Measurements from ENCODE around the gene PHLDA1.
"Not testable (repeated sequence)": the region's sequence is repeated elsewhere in the genome, so short reads cannot be mapped to it uniquely, and the experiment has no call there.

PHLDA1 gene

DNA sequence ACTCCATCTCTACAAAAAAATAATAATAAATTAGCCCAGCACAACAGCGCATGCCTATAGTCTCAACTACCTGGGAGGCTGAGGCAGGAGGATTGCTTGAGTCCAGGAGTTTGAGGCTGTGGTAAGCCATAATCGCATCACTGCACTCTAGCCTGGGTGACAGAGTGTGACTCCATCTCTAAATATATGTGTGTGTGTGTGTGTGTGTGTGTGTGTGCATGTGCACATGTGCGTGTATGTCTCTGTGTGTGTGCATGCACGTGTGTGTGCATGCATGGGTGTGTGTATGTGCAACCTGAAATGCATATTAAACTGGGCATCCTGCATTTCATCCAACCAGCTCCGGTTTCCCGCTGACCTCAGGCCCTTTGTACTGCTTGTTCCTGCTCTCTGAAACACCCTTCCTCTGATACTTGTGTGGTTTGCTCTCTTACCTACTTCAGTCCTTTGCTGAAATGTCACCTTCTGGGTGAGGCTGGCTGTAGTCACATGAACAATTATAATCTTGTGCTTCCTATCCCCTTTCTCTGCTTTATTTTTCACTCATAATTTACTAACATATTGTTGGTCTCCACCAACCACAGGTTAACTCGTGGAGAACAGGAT is 46.9 kb downstream of the PHLDA1 start:
- DNase-seq (ENCODE audit: low spot score) = no peak

- DNase-seq (ENCODE audit: low spot score) = not testable (repeated sequence)
Measured at GRCh38 chr12:75983851-75984250, 47.7 kb downstream of the PHLDA1 start.

DNA sequence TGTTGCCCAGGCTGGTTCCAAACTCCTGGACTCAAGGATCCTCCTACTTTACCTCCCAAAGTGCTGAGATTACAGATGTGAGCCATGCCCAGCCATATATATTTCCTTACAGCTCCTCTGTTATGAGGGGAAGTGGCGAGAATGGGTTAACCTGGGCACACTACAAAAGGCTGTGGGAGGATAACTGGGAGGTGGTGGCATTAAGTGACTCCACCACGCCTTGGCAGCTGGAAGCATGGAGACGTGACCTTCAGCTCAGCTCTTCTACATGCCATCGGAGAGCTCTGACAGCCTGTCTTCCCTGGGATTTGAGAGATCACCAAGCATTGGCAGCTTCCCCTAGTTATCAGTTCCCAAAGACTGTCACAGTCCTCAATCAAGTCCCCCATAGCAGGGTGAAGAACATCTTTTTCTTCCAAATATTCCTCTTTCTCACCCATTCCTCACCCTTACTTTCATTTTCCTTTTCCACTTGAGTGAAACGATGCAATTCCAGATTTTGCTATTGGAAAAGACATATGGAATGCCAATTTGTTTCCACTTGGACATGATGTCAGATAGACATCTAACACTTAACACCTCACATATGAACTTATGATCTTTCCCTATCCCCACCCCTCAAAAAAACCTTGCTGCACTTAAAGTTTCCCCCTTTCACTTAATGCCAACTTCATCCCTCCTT is 48.5 kb downstream of the PHLDA1 start:
- DNase-seq (ENCODE audit: low spot score) = no peak

GRCh38 chr12:75982169-75982564 is 49.4 kb downstream of the PHLDA1 start:
- no peak for DNase-seq (ENCODE audit: low spot score)

DNA sequence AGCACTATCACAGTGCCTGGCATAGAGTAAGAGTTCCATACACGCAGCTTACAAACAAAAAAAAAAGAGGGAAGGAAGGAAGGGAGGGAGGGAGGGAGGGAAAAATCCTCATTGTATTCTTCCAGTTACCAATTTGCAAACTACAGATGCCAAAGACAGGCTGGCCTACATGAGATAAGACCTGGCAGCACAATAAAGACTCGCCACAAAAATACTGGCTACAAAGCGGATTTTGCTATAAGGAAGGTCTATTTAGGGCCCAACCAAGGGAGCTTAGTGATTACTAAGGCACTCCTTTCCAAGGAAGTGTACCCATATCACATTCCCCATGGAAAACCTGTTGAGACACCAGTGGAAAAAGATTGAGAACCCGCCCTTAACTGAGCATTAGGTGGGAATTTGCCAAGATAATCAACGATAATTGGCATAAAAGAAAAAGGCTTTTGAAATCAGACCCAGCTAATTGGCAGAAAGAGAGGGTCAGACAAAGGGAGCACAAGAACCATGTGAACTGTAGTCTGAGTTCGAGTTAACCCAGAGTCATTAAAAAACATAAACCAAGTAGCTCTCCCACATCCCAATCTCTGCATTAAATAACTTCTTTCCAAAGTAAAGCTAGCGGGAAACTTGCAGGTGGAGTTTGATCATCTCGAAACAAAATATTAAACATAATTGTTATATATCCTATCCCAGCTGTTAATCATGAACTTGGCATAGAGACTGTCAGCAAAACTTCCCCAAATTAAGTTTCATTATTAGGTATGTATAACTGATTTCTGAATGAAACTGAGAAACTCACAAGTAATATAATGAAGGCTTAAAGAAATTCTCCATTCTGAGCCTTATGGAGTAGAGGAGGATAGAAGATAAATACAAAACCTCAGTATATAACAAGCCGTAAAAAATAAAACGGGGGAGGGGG is 50.1 kb downstream of the PHLDA1 start:
- DNase-seq (ENCODE audit: low spot score) = no peak

DNA sequence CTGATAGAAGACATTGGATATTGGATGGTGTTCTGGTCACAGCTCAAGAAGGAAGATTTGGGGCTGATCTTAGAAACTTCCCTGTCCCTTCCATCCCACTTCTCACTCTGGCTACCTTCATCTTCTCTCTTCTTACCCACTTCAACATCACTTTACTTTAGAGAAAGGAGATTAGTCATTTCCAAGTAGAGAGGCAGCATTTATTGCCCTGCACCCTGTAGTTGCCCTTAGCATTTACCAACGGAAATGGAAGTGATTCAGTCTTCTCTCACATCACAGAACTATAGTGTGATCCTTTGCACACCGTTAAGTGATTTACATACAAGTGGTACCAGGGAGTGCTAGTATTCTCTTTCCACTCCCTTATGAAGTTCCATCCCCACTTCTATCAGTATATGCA is 52.4 kb downstream of the PHLDA1 start:
- no peak for DNase-seq (ENCODE audit: low spot score)

DNA sequence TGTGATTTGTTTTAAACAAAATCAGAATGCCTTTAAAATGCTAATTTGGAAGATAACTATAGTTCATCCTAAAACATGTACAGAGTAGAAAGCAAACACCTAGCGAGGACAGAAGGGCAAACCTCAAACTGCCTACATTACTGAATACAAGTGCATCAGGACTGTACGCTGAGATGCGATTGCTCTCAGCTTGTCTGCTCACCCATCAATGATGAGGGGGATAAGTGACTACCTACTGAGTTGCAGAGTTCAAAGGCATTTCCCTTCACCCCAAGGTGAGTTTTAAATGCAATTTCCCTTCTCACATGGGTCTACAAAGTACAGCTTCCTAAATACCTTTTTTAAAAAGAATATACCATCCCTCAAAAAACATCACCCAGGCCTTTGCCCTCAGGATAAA is 52.9 kb downstream of the PHLDA1 start:
- DNase-seq (ENCODE audit: low spot score) = no peak

DNA sequence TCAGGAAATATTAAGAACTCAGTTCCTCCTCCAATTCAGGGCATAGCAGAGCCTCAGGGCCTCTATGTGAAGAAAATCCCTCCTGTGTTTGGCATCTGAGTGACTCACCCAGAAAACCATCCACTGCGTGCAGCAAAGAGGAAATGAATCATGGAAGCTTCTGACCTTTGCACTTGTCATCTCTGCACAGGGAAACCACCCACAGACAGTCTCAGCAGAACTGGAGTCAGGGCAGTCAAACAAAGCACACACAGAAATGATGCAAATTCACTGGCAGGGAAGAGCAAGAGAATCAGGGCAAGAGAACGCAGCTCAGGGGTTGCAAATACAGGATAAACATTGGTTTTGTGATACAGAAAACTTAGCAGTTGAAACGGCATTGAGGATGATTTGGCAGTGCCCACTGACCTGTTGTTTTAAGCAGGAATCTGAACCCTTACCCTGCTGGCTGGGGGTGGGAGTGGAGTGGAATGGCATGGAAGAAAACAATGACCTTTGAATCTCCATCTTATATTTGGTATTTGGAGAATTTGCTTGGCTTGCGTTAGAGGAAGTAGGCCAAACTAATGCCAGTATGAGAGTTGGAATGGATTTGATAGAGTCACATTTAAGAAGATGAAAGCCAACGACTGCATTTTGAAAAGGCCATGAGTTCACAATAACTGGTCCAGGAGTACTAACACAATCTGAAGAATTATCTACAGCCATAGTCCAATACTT is 53.5 kb downstream of the PHLDA1 start:
- peak; percentile 42 for DNase-seq (ENCODE audit: low spot score)

- DNase-seq (ENCODE audit: low spot score) = no peak
Measured at GRCh38 chr12:75977590-75977951, 54.0 kb downstream of the PHLDA1 start.

DNA sequence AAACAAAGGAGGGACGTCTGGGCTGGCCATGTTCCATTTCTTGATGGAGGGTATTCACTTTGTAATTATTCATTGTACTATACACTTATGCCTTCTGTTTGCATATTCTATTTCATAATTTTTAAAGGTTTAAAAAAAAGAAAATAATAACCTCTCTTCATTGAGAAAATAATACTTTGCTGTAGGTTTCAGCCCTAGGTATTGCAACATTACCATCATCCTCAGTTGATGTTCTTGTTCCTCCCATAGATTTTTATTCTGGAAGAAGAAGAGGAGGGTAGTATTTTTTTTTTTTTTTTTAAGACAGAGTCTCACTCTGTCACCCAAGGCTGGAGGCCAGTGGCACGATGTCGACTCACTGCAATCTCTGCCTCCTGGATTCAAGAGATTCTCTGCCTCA is 54.7 kb downstream of the PHLDA1 start:
- no peak for DNase-seq (ENCODE audit: low spot score)

- DNase-seq (ENCODE audit: low spot score) = no peak
Measured at GRCh38 chr12:75976113-75976512, 55.5 kb downstream of the PHLDA1 start.

DNA sequence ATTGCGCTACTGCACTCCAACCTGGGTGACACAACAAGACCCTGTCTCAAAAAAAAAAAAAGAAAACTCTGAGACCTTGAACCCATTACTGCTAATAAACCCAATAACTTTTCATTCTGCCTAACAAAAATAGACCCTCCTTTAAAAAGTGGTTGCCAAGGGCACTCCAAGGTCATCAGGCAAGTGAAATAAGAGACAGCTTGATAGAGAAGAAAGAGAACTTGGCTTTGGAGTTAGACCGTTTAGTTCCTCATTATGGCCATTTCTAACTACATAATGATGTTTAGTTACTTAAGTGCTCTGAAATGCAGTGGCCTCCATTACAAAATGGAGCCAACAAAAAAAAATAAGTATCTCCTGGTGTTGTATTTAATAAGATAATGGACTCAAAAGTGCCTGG is 55.9 kb downstream of the PHLDA1 start:
- no peak for DNase-seq (ENCODE audit: low spot score)

All from globus pallidus (tissue), 1 donor.